ENCODE data around the gene PRKCA. TPM values are rescaled to one million over a fixed set of nuclear protein-coding genes. Genes with fewer than 3 reads are reported as not detected.

PRKCA gene
- total and polyA plus RNA-seq, 10 of the 15 experiments (the other 5 are each of a cell fraction or from before 2014, with no cell fraction given) = 0.11 to 14.6 (median 0.72) TPM

DNA sequence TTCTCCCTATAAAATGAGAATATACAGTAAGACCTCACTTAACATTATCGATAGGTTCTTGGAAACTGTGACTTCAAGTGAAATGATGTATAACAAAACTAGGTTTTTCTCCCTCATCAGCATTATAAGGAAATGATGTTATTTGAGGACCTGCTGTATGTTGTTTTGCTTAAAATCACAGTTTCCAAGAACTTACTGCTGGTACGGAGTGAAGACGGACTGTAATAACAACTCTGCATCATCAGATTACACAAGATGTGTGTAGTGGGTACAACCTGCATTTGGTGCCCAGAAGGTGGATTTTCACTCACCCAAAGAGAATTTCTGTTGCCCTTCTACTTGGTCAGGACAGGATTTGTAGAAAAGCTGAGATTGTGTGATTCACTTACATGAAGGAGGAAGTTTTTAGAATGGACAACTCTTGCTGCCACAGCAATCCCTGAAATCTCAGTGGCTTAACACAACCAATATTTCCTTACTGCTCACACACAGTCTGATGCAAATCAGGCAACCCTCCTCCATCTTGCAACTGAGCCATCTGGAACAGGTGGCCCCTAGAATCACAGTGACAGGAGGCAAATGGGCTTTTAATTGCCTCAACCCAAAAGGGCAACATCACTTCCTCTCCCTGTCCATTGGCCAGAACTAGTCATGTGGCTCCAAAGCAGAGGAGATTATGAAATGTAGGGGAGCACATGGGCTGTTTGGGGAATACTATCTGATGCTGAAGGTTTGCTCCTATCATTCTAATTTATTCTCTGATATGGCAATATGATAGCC is 464.9 kb downstream of the PRKCA start:
- Histone ChIP-seq H3K27me3 (replicated peaks in 1 of 2; ENCODE audit: control insufficient read depth in 2 of 2, insufficient read depth in 2 of 2, low read length in 1 of 2) (no peaks in the 10 kb centered on the region), H4K20me1 (ENCODE audit: control insufficient read depth, insufficient read depth) (no peaks in the 10 kb centered on the region), H3K9ac (ENCODE audit: control insufficient read depth, insufficient read depth, low read length) (no peak overlapping the region), H3K4me3 (no peak overlapping the region), H2AFZ (ENCODE audit: control insufficient read depth, low read depth, low read length) (no peak overlapping the region), H3K4me1 (ENCODE audit: control insufficient read depth, insufficient read depth, low read length) (no peaks in the 10 kb centered on the region), H3K9me3 (replicated peaks; ENCODE audit: control insufficient read depth, insufficient read depth, low read length) (no peaks in the 10 kb centered on the region), H3K27ac (ENCODE audit: control insufficient read depth, insufficient read depth) (no peak overlapping the region), H3K79me2 (ENCODE audit: control insufficient read depth, insufficient read depth, low read length) (no peaks in the 10 kb centered on the region), H3K4me2 (ENCODE audit: control insufficient read depth, insufficient read depth) (no peak overlapping the region), H3K36me3 (ENCODE audit: control insufficient read depth in 2 of 2, insufficient read depth in 2 of 2, low read length in 1 of 2) (no peaks in the 10 kb centered on the region)
- ChIA-PET SMC1A (ENCODE audit: uncharacterized antibody, unreplicated experiment) (no interaction called here), RAD21 (ENCODE audit: unreplicated experiment) (no interaction called here), POLR2A (no interaction called here), CTCF (no interaction called here)
- FAIRE-seq (no peak), DNase-seq (ENCODE audit: low read depth, low spot score) (no peak), ATAC-seq (no peak)
- no TSS peak for BruUV-seq (replicated peaks)
- in situ Hi-C loops (cut with MboI) = no loop called here
- intact Hi-C loops (cut with micrococcal nuclease; ENCODE audit: unreplicated experiment) = no loop called here
- TF ChIP-seq SMARCA5 (IDR thresholded peaks at IDR 0.05) (no peak), DPF2 (IDR thresholded peaks at IDR 0.05) (no peak), NFYB (IDR thresholded peaks at IDR 0.05; ENCODE audit: insufficient read depth, low read depth, low read length) (peak; percentile 77), ZBED1 (IDR thresholded peaks at IDR 0.05; ENCODE audit: borderline replicate concordance) (no peak), CHD4 (IDR thresholded peaks at IDR 0.05) (no peak)
- WGBS (ENCODE audit: insufficient coverage, insufficient replicate concordance, low lambda C conversion rate, missing lambda C conversion rate) = 23% methylated on average over 3 of the region's 3 CpGs

DNA sequence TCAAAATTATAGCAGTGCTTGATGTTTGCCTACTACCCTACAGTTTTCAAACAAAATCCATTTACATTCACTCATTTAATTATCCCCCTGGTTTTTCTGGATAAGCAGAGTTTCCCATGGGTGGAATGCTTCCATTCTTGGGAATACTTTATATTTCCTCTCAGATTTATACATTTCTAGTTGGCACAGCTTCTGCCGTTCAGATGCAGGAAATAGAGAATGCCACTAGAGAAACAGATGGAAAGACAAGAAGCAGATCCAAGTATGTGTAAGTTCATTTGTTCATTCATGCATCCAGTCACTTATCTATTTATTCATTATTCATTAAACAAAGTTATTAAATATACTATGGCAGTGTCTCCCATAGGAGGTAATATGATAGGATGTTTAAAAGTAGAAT is 467.5 kb downstream of the PRKCA start:
- ChIA-PET SMC1A (ENCODE audit: uncharacterized antibody, unreplicated experiment) (no interaction called here), POLR2A (no interaction called here), CTCF (no interaction called here), RAD21 (ENCODE audit: unreplicated experiment) (no interaction called here)
- Histone ChIP-seq H3K4me3 (no peak overlapping the region), H3K4me2 (ENCODE audit: control insufficient read depth, insufficient read depth) (no peak overlapping the region), H4K20me1 (ENCODE audit: control insufficient read depth, insufficient read depth) (no peaks in the 10 kb centered on the region), H3K9ac (ENCODE audit: control insufficient read depth, insufficient read depth, low read length) (no peak overlapping the region), H3K9me3 (replicated peaks; ENCODE audit: control insufficient read depth, insufficient read depth, low read length) (no peaks in the 10 kb centered on the region), H3K27me3 (replicated peaks in 1 of 2; ENCODE audit: control insufficient read depth in 2 of 2, insufficient read depth in 2 of 2, low read length in 1 of 2) (no peaks in the 10 kb centered on the region), H3K27ac (ENCODE audit: control insufficient read depth, insufficient read depth) (no peak overlapping the region), H3K4me1 (ENCODE audit: control insufficient read depth, insufficient read depth, low read length) (no peaks in the 10 kb centered on the region), H2AFZ (ENCODE audit: control insufficient read depth, low read depth, low read length) (no peak overlapping the region), H3K79me2 (ENCODE audit: control insufficient read depth, insufficient read depth, low read length) (no peaks in the 10 kb centered on the region), H3K36me3 (ENCODE audit: control insufficient read depth in 2 of 2, insufficient read depth in 2 of 2, low read length in 1 of 2) (no peaks in the 10 kb centered on the region)
- 32% methylated on average over 1 of the region's 1 CpG for WGBS (ENCODE audit: insufficient coverage, insufficient replicate concordance, low lambda C conversion rate, missing lambda C conversion rate)
- no TSS peak for BruUV-seq (replicated peaks)
- FAIRE-seq (no peak), ATAC-seq (no peak), DNase-seq (ENCODE audit: low read depth, low spot score) (no peak)
- intact Hi-C loops (cut with micrococcal nuclease; ENCODE audit: unreplicated experiment) (no loop called here), in situ Hi-C loops (cut with MboI) (no loop called here)
- TF ChIP-seq CREM (IDR thresholded peaks at IDR 0.05; ENCODE audit: low read depth) (no peak), PML (IDR thresholded peaks at IDR 0.05; ENCODE audit: low read length) (no peak), IRF4 (IDR thresholded peaks at IDR 0.05; ENCODE audit: low read depth, low read length) (no peak), ETV6 (conservative IDR thresholded peaks at IDR 0.05 in 1 of 2, IDR thresholded peaks at IDR 0.05 in 1 of 2; ENCODE audit: borderline replicate concordance in 1 of 2, low read depth in 1 of 2) (no peak), ATF7 (IDR thresholded peaks at IDR 0.05; ENCODE audit: low read depth) (no peak), SMC3 (IDR thresholded peaks at IDR 0.05; ENCODE audit: borderline replicate concordance, low read length) (no peak), PAX5 (IDR thresholded peaks at IDR 0.05; ENCODE audit: borderline replicate concordance, low read depth, low read length) (no peak), TCF12 (IDR thresholded peaks at IDR 0.05; ENCODE audit: low read depth, low read length) (no peak), NR2C1 (IDR thresholded peaks at IDR 0.05) (no peak), ZZZ3 (IDR thresholded peaks at IDR 0.05; ENCODE audit: control insufficient read depth, insufficient read length, low read depth) (no peak), STAT3 (IDR thresholded peaks at IDR 0.05; ENCODE audit: low read depth, low read length) (no peak)
- TF ChIP-seq, protein P1, sequence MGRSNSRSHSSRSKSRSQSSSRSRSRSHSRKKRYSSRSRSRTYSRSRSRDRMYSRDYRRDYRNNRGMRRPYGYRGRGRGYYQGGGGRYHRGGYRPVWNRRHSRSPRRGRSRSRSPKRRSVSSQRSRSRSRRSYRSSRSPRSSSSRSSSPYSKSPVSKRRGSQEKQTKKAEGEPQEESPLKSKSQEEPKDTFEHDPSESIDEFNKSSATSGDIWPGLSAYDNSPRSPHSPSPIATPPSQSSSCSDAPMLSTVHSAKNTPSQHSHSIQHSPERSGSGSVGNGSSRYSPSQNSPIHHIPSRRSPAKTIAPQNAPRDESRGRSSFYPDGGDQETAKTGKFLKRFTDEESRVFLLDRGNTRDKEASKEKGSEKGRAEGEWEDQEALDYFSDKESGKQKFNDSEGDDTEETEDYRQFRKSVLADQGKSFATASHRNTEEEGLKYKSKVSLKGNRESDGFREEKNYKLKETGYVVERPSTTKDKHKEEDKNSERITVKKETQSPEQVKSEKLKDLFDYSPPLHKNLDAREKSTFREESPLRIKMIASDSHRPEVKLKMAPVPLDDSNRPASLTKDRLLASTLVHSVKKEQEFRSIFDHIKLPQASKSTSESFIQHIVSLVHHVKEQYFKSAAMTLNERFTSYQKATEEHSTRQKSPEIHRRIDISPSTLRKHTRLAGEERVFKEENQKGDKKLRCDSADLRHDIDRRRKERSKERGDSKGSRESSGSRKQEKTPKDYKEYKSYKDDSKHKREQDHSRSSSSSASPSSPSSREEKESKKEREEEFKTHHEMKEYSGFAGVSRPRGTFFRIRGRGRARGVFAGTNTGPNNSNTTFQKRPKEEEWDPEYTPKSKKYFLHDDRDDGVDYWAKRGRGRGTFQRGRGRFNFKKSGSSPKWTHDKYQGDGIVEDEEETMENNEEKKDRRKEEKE (IDR thresholded peaks at IDR 0.05) = no peak

Data from GM12878 (cell line).